HepG2 (cell line): ENCODE results near the gene CENPB. TPM values are rescaled to one million over a fixed set of nuclear protein-coding genes. Genes with fewer than 3 reads are reported as not detected.
A peak's percentile ranks its signal among the peaks of the same experiment; 100 is the strongest.

Experiments
- CBFB ChIP-seq: sonication (generic); formaldehyde crosslinking; IDR thresholded peaks from 2 replicates; pipeline ENCODE4 v1.4.0; 2020; ENCODE audit warnings: missing genetic modification reagents
- CC2D1A ChIP-seq: sonication (generic); formaldehyde crosslinking; IDR thresholded peaks from 2 replicates; pipeline ENCODE4 v1.8.1; 2023; ENCODE audit warnings: mild to moderate bottlenecking, missing genetic modification reagents
- ELF4 ChIP-seq: sonication (generic); formaldehyde crosslinking; IDR thresholded peaks from 2 replicates; pipeline ENCODE4 v1.5.0; 2020; ENCODE audit warnings: missing genetic modification reagents, mild to moderate bottlenecking, moderate library complexity, borderline replicate concordance
- FOSL1 ChIP-seq: sonication (generic); formaldehyde crosslinking; IDR thresholded peaks from 2 replicates; pipeline ENCODE4 v1.9.0; 2021; ENCODE audit warnings: missing genetic modification reagents, borderline replicate concordance
- GPBP1L1 ChIP-seq: sonication (generic); formaldehyde crosslinking; IDR thresholded peaks from 2 replicates; pipeline ENCODE4 v1.5.0; 2020; ENCODE audit warnings: mild to moderate bottlenecking, missing genetic modification reagents
- HNRNPH1 ChIP-seq: fragments of 200-400 bp; formaldehyde crosslinking; optimal IDR thresholded peaks from 2 replicates; pipeline ENCODE3; 2017; ENCODE audit warnings: mild to moderate bottlenecking, low read depth, low read length
- HOXA9 ChIP-seq: sonication (generic); formaldehyde crosslinking; IDR thresholded peaks from 2 replicates; pipeline ENCODE4 v1.8.1; 2022; ENCODE audit warnings: missing genetic modification reagents, mild to moderate bottlenecking, moderate library complexity, borderline replicate concordance
- LCORL ChIP-seq, 2 experiments: fragments of 450-650 bp in 1 of 2; sonication (generic) in 1 of 2; formaldehyde crosslinking in 1 of 2; IDR thresholded peaks; 2 replicates each; pipeline versions ENCODE4 v1.5.0 to v1.6.1; 2017 to 2020; ENCODE audit warnings: antibody characterized with exemption in 1 of 2, missing genetic modification reagents in 1 of 2
- MBD4 ChIP-seq: IDR thresholded peaks from 2 replicates; pipeline ENCODE4 v1.6.1; 2012; ENCODE audit warnings: low read length, inconsistent platforms, borderline replicate concordance
- MYC ChIP-seq: sonication (generic); formaldehyde crosslinking; IDR thresholded peaks from 2 replicates; pipeline ENCODE4 v1.9.0; 2021; ENCODE audit warnings: missing genetic modification reagents, borderline replicate concordance
- SALL1 ChIP-seq: sonication (generic); formaldehyde crosslinking; IDR thresholded peaks from 2 replicates; pipeline ENCODE4 v1.8.0; 2022; ENCODE audit warnings: mild to moderate bottlenecking, missing genetic modification reagents
- SMAD3 ChIP-seq: sonication (generic); formaldehyde crosslinking; IDR thresholded peaks from 2 replicates; pipeline ENCODE4 v1.4.0; 2020; ENCODE audit warnings: missing genetic modification reagents
- SMAD9 ChIP-seq: sonication (generic); formaldehyde crosslinking; IDR thresholded peaks from 2 replicates; pipeline ENCODE4 v1.5.1; 2020; ENCODE audit warnings: mild to moderate bottlenecking, missing genetic modification reagents
- SP4 ChIP-seq: sonication (generic); formaldehyde crosslinking; IDR thresholded peaks from 2 replicates; pipeline ENCODE4 v1.8.1; 2023; ENCODE audit warnings: mild to moderate bottlenecking, missing genetic modification reagents
- SPEN ChIP-seq: sonication (generic); formaldehyde crosslinking; IDR thresholded peaks from 2 replicates; pipeline ENCODE4 v1.5.1; 2020; ENCODE audit warnings: low read depth, mild to moderate bottlenecking, missing genetic modification reagents
- TBX3 ChIP-seq: fragments of 450-650 bp; IDR thresholded peaks from 2 replicates; pipeline ENCODE4 v1.6.1; 2017; ENCODE audit warnings: antibody characterized with exemption, mild to moderate bottlenecking, inconsistent platforms, borderline replicate concordance
- TCF7 ChIP-seq: sonication (generic); IDR thresholded peaks from 2 replicates; pipeline ENCODE4 v1.6.1; 2016; ENCODE audit warnings: antibody characterized with exemption, low read depth
- TRIM22 ChIP-seq: fragments of 450-650 bp; IDR thresholded peaks from 2 replicates; pipeline ENCODE4 v1.6.1; 2017
- U2AF1 ChIP-seq: fragments of 200-400 bp; formaldehyde crosslinking; optimal IDR thresholded peaks from 2 replicates; pipeline ENCODE3; 2017; ENCODE audit warnings: mild to moderate bottlenecking, low read depth, low read length
- ZBTB14 ChIP-seq: sonication (generic); formaldehyde crosslinking; IDR thresholded peaks from 2 replicates; pipeline ENCODE4 v1.4.0; 2020; ENCODE audit warnings: missing genetic modification reagents
- ZBTB38 ChIP-seq: sonication (generic); formaldehyde crosslinking; IDR thresholded peaks from 2 replicates; pipeline ENCODE4 v1.5.1; 2020; ENCODE audit warnings: mild to moderate bottlenecking, missing genetic modification reagents
- ZMAT3 ChIP-seq: sonication (generic); formaldehyde crosslinking; conservative IDR thresholded peaks from 2 replicates; pipeline ENCODE4 v1.7.0; 2021; ENCODE audit warnings: missing genetic modification reagents
- ZMYM4 ChIP-seq: sonication (generic); formaldehyde crosslinking; IDR thresholded peaks from 2 replicates; pipeline ENCODE4 v1.8.1; 2023; ENCODE audit warnings: mild to moderate bottlenecking, missing genetic modification reagents
- ZNF121 ChIP-seq: sonication (generic); formaldehyde crosslinking; IDR thresholded peaks from 2 replicates; pipeline ENCODE4 v1.5.0; 2020; ENCODE audit warnings: mild to moderate bottlenecking, missing genetic modification reagents
- ZNF225 ChIP-seq: sonication (generic); formaldehyde crosslinking; IDR thresholded peaks from 2 replicates; pipeline ENCODE4 v1.4.0; 2020; ENCODE audit warnings: mild to moderate bottlenecking, missing genetic modification reagents
- ZNF839 ChIP-seq: sonication (generic); formaldehyde crosslinking; IDR thresholded peaks from 2 replicates; pipeline ENCODE4 v1.4.0; 2020; ENCODE audit warnings: missing genetic modification reagents, mild to moderate bottlenecking, borderline replicate concordance
- polyA plus RNA-seq, 8 experiments: library from polyadenylated mRNA; depleted of rRNA in 3 of 8; stranded (reverse) in 7 of 8; unstranded in 1 of 8; fragments of >200 nt; fragmentation: Illumina TruSeq in 4 of 8; extraction: Trizol in 4 of 8; gene quantifications; 2 replicates each; pipeline versions ENCODE4 v1.2.1 to v1.2.3, GENCODE V29; 2011 to 2016; ENCODE audit warnings: low read depth in 4 of 8, missing spikeins in 1 of 8, mixed read lengths in 1 of 8; ENCODE audit not compliant: insufficient read depth in 1 of 8
- total RNA-seq, 5 experiments: library from RNA; depleted of rRNA; stranded (reverse); fragments of >200 nt; fragmentation: Illumina TruSeq; extraction: Trizol; gene quantifications; 2 replicates each; pipeline ENCODE4 v1.2.3, GENCODE V29; 2016; ENCODE audit warnings: low read depth in 1 of 5
- TF ChIP-seq, protein P1 (sequence below): sonication (generic); formaldehyde crosslinking; IDR thresholded peaks from 2 replicates; pipeline ENCODE4 v1.5.0; 2020; ENCODE audit warnings: missing genetic modification reagents, mild to moderate bottlenecking, borderline replicate concordance

CENPB gene
- total and polyA plus RNA-seq, 2 of the 13 experiments (the other 11 are each of a cell fraction or from before 2014, with no cell fraction given) = 10.4 to 54.5 TPM

GRCh38 chr20:3786665-3787323, at the start of gene CENPB (continued):
- TF ChIP-seq TRIM22 (no peak), ZBTB38 (CRISPR knock-in tag) (peak; percentile 24; the same call in 1 of the 2 replicates), HOXA9 (no peak), SALL1 (CRISPR knock-in tag) (peak; percentile 62; the same call in 1 of the 2 replicates), ZNF225 (CRISPR knock-in tag) (no peak), ZMYM4 (peak; percentile 84), SP4 (CRISPR knock-in tag) (peak; percentile 72; the same call in 1 of the 2 replicates), MYC (CRISPR knock-in tag) (peak; percentile 51), SMAD9 (CRISPR knock-in tag) (no peak), ZNF121 (no peak), ZMAT3 (no peak; the same call in 1 of the 2 replicates), SMAD3 (CRISPR knock-in tag) (no peak), ELF4 (CRISPR knock-in tag) (no peak), GPBP1L1 (CRISPR knock-in tag) (no peak), TBX3 (no peak), ZNF839 (CRISPR knock-in tag) (no peak), CC2D1A (no peak), MBD4 (no peak), CBFB (CRISPR knock-in tag) (peak; percentile 45; the same call in 1 of the 2 replicates), LCORL (IDR thresholded peaks at IDR 0.05) (no peak), LCORL (CRISPR knock-in tag; IDR thresholded peaks at IDR 0.05) (0 out of 2 replicates have a peak, but pooled peaks have one; percentile 24), HNRNPH1 (no peak), U2AF1 (no peak), TCF7 (no peak), ZBTB14 (CRISPR knock-in tag) (peak; percentile 64), FOSL1 (no peak), SPEN (peak; percentile 78)
- TF ChIP-seq, protein P1, sequence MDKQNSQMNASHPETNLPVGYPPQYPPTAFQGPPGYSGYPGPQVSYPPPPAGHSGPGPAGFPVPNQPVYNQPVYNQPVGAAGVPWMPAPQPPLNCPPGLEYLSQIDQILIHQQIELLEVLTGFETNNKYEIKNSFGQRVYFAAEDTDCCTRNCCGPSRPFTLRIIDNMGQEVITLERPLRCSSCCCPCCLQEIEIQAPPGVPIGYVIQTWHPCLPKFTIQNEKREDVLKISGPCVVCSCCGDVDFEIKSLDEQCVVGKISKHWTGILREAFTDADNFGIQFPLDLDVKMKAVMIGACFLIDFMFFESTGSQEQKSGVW (CRISPR knock-in tag) = no peak
